Astrocyte of the cerebellum (primary cell): ENCODE results near the gene RTN3.
A peak's percentile ranks its signal among the peaks of the same experiment; 100 is the strongest.

Experiments used
- DNase-seq: peaks from one replicate; pipeline ENCODE4 v3.0.0-alpha.2; 2011; ENCODE audit warnings: low read depth
- H3K4me3 ChIP-seq: 2 replicates; pipeline ENCODE4 v1.5.1; 2011; ENCODE audit warnings: mild to moderate bottlenecking, low read depth, low read length, moderate library complexity
- CTCF ChIP-seq: IDR thresholded peaks from 2 replicates; pipeline ENCODE4 v1.5.1; 2012; ENCODE audit warnings: low read length, low read depth, moderate library complexity, mild to moderate bottlenecking; ENCODE audit errors: missing control alignments
- in situ Hi-C: cut with HindIII; loops from 2 replicates; pipeline ENCODE4 v1.10.0; 2017; ENCODE audit warnings: low sequenced_read_pairs

The RTN3 gene

DNA sequence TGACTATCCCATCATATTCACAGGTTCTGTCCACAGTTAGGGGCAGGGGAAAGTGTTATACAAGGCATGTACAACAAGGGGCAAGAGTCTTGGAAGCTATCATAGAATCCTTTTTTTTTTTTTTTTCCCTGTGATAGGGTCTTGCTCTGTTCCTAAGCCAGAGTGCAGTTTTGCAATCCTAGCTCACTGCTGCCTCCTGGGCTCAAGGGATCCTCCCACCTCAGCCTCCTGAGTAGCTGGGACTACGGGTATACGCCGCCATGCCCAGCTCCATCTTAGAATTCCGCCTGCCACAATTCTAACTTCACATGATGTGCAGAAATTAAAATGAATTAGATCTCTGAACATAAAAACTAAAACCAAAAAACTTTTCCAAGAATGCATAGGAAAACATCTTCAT lies 55.6 kb downstream of the RTN3 start:
- DNase-seq, result no peak
- H3K4me3 ChIP-seq, result no peak overlapping the region
- in situ Hi-C loops, result no loop called here
- TF ChIP-seq CTCF, result no peak

GRCh38 chr11:63737718-63738117 lies 56.4 kb downstream of the RTN3 start:
- in situ Hi-C loops, result no loop called here
- H3K4me3 ChIP-seq, result no peak overlapping the region
- DNase-seq, result no peak

GRCh38 chr11:63738720-63739360 lies 57.5 kb downstream of the RTN3 start:
- in situ Hi-C loops, result no loop called here
- H3K4me3 ChIP-seq, result no peak overlapping the region
- peak; percentile 75 for DNase-seq
- peak; percentile 96 for TF ChIP-seq CTCF

More at GRCh38 chr11:63737718-63738117, 56.4 kb downstream of the RTN3 start:
- no peak for TF ChIP-seq CTCF

DNA sequence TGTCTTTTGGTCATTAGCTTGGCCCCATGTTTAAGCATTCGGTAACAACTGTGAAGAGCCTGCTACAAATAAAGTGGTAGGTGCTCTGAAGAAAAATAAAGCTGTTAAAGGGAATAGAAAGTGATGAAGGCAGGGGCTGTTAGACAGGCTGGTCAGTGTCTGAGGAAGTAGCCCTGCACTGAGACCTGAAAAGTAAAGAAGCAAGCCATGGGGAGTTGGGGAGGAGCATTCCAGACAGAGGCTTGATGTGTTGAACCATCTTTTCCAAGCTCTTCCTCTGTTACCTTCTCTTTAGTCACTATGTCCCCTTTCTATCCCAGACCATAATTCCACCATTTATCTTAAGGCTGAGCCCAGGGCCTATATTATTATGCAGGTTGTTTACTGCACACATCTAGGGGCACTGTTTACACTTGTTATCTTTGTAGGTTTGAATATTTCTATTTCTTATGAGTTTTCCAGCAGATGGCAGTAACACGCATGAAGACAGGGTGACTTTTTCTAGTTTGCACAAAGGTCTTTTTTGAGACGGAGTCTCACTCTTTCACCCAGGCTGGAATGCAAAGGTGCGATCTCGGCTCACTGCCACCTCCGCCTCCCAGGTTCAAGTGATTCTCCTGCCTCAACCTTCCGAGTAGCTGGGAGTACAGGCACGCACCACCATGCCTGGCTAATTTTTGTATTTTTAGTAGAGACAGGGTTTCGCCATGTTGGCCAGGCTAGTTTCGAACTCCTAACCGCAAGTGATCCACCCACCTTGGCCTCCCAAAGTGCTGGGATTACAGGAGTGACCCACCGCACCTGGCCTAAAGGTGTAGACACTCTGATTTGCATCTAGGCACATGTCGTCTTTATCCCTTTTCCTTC lies 64.2 kb downstream of the RTN3 start:
- no peak for DNase-seq
- TF ChIP-seq CTCF, result peak; percentile 27
- no peak overlapping the region for H3K4me3 ChIP-seq
- in situ Hi-C loops, result no loop called here

DNA sequence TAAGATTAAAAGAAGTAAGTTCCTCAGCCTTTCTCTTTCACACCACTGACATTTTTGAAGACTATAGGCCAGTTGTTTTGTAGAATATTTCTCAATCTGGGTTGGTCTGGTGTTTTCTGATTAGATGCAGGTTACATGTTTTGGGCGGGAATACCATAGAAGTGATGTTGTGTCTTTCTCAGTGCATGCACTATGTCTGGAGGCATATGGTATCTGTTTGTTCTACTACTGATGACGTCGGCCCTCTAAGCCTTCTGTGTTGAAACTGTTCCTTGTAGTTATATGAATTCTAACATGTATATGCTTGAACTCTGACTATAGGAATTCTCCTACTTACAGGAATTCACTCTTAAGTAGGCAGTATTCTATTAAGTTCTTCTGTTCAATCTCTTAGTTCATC lies 65.7 kb downstream of the RTN3 start:
- no peak for DNase-seq
- in situ Hi-C loops, result no loop called here
- no peak overlapping the region for H3K4me3 ChIP-seq
- TF ChIP-seq CTCF, result no peak

DNA sequence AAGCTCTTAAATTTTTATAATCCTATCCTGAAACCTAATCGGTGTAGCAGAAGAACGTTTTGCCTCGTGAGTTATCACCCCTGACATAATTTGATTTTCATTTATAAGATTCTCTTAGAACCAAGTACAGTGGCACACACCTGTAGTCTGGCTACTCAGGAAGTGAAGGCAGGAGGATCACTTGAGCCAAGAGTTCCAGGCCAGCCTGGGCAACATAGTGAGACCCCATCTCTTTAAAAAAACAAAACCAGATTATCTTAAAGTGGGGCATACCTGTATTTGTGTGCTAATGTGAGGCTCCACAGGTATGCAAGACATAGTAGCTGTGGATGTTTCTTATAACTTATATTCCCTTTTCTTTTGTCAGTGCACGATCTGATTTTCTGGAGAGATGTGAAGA lies 68.3 kb downstream of the RTN3 start:
- H3K4me3 ChIP-seq, result no peak overlapping the region
- DNase-seq, result no peak
- TF ChIP-seq CTCF, result no peak
- in situ Hi-C loops, result no loop called here
